GM10248 (cell line): ENCODE results near the gene KRT35.

Source experiments
- CTCF ChIA-PET: fragments of 300-600 bp; sonication (Branson Sonifier 250); formaldehyde crosslinking; extraction: SDS; loops from one replicate; lab custom pipeline; 2021; ENCODE audit warnings: antibody characterized with exemption; lab: Yijun Ruan, JAX
- POLR2A ChIA-PET: fragments of 350-650 bp; sonication (Branson Sonifier 250); formaldehyde crosslinking; extraction: SDS; loops from one replicate; lab custom pipeline; 2020; ENCODE audit warnings: antibody characterized with exemption; lab: Yijun Ruan, JAX
- DNase-seq: peaks from one replicate; pipeline ENCODE4 v3.0.0; 2012; ENCODE audit errors: extremely low spot score
- TF ChIP-seq, protein P1 (sequence below): IDR thresholded peaks from 2 replicates; pipeline ENCODE4 v1.5.1; 2012; ENCODE audit warnings: mild to moderate bottlenecking, low read depth; ENCODE audit errors: extremely low read depth, missing control alignments, control extremely low read depth

KRT35 gene

DNA sequence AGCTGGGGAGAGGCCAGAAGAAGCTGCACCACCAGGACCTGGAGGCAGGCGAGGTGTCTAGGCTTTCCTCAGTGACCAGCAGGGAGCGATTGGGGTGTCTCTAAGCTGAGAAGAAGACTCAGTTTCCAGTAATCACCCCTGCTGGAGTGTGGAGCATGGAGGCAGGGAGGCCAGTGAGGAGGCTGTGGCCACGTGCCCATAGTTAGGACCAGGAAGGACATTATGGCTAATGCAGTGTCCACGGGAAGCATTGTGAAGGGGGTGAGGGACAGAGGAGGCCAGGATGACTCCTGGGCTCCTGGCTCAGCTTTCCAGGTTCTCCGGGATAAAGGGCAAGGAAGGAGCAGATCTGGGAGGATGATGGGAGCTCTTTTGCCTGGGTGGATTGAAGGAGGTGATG, 18.8 kb upstream of the KRT35 start:
- DNase-seq, result no peak
- TF ChIP-seq, protein P1, sequence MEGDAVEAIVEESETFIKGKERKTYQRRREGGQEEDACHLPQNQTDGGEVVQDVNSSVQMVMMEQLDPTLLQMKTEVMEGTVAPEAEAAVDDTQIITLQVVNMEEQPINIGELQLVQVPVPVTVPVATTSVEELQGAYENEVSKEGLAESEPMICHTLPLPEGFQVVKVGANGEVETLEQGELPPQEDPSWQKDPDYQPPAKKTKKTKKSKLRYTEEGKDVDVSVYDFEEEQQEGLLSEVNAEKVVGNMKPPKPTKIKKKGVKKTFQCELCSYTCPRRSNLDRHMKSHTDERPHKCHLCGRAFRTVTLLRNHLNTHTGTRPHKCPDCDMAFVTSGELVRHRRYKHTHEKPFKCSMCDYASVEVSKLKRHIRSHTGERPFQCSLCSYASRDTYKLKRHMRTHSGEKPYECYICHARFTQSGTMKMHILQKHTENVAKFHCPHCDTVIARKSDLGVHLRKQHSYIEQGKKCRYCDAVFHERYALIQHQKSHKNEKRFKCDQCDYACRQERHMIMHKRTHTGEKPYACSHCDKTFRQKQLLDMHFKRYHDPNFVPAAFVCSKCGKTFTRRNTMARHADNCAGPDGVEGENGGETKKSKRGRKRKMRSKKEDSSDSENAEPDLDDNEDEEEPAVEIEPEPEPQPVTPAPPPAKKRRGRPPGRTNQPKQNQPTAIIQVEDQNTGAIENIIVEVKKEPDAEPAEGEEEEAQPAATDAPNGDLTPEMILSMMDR, result no peak
- ChIA-PET POLR2A (no interaction called here), CTCF (no interaction called here)

DNA sequence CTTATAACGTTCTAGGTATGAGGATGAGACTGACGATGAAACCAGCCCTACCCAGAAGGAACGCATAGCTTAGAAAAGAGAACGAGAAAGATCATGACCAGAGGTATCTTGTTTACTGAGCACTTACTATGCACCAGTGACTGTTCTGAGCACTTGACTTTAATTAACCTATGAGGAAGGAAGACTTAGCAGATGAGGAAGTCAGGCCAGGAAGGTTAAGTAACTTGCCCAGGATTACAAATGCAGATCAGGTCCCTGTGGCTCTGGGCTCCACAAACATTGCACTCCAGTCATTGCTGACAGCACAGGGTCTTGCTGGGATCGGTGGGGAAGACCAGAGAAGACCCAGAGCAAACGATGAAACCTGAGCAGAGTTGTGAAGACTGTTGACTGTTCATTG, 17.3 kb upstream of the KRT35 start:
- POLR2A ChIA-PET, result no interaction called here
- TF ChIP-seq, protein P1, result no peak
- CTCF ChIA-PET, result interaction anchor here (1.5 kb wide), 1 partner anchor 11 kb away, joined by 5 read pairs; no protein-coding TSS in a partner anchor
- no peak for DNase-seq

DNA sequence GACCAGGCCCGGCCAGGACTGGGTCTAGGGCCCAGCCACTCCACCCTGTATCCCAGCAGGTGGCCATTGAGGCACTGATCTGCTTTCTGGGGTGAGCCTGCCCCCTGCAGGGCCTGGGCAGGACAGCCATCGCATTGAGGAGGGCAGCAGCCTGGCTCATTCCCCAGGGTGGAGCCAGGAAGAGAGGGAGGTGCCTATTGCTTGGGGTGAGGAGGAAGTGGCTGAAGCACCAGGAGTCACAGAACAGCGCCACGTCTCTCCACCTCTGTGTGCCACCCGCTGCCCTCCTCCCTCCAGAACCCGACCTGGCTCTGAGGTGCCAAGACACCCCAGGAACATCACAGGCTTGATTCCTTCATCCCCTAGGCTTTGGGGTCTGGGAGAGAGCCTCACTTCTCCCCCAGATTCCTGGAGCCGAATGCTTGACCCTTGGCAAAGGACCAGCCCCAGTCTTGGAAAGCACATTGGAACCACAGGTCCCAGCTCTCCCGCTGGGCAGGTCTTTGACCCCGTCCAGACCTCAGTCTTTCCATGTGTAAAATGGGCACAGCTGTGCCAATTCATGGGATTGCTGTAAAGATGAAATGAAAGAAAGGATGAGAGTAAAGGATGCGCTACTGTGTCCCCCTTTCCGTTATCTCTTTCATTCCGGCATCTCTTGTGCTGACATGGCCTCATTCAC, 16.0 kb upstream of the KRT35 start:
- TF ChIP-seq, protein P1, result no peak
- POLR2A ChIA-PET, result no interaction called here
- DNase-seq, result peak; percentile 67
- CTCF ChIA-PET, result interaction anchor here (1.5 kb wide), 1 partner anchor 10 kb away, joined by 5 read pairs; no protein-coding TSS in a partner anchor

DNA sequence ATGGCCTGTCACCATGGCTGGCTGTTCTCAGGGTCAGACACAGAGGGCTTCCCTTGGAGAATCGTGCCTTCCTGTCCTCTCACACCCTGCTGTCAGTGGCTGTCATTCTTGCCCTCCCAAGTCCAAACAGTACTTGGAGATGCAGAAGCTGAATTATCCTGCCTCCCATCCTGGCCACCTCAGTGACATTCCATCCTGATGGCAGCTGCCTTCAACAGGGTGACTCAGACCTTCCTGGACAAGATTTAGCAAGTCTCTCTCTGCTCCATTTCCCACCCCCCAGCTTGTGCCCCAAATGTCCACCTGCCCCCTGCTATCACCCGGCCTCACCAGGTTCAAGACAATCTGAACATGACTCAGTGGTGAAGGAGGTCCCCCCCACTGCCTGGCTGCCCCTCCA, 13.6 kb upstream of the KRT35 start:
- CTCF ChIA-PET, result interaction anchor here (1.3 to 1.4 kb wide), 2 partner anchors 54 to 586 kb away, joined by 3 read pairs; no protein-coding TSS in a partner anchor
- TF ChIP-seq, protein P1, result no peak
- POLR2A ChIA-PET, result no interaction called here
- DNase-seq, result no peak

DNA sequence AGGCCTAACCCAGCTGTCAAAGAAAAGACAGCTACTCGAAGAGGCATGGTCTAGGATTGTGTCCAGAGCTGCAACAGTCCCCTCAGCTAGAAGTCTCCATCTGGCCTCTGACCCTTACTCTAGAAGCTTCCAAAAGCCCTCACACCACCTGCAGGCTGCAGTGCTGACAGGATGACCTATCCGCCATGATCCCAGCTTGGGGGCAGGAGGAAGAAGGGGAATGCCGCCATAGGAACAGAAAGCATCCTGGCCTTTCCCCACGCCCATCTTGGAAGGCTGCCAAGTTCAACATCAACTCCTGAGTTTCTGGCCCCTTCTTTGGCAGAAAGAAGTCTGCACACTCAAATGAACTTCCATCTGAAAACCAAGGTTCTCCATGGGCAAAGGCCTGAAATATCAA, 11.8 kb upstream of the KRT35 start:
- TF ChIP-seq, protein P1, result no peak
- no peak for DNase-seq
- POLR2A ChIA-PET, result no interaction called here
- CTCF ChIA-PET, result interaction anchor here (1.0 to 1.1 kb wide), 2 partner anchors 10 to 170 kb away, joined by 4 to 5 read pairs; no protein-coding TSS in a partner anchor

DNA sequence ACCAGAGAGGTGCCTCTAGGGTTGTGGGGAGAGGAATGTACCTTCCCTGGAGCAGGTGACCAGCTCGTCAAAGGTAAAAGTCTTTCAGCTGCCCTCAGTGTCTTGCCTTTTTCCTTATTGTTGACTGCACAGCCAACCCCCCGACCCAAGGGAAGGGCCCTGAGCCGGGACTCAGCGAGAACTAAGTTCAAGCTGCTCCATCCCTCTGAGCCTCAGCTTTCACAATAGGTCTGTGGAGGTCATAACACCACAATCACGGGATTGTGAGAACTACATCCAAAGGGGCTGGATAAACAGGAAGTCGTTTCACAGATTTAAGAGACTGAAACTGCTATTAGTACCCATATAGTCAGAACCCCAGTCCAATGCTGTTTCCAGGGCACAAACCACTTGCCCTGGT, 11.4 kb upstream of the KRT35 start:
- DNase-seq, result no peak
- ChIA-PET CTCF (interaction anchor here (1.0 to 1.1 kb wide), 2 partner anchors 9 to 171 kb away, joined by 4 to 5 read pairs; no protein-coding TSS in a partner anchor), POLR2A (no interaction called here)
- TF ChIP-seq, protein P1, result no peak
